DND-41 (cell line): ENCODE data around the gene CAB39L.

Source experiments
- ATAC-seq: fragments of 200-7000 bp; cut with Tn5 transposase; 3 replicates; pipeline ENCODE4 v1.9.1; 2021; ENCODE audit warnings: low read depth; ENCODE audit not compliant: insufficient read depth
- DNase-seq: peaks from one replicate; pipeline ENCODE4 v3.0.0-alpha.2; 2020
- H2AFZ ChIP-seq: 2 replicates; pipeline ENCODE4 v1.6.0; 2012; ENCODE audit warnings: low read depth, low read length
- H3K27ac ChIP-seq: 2 replicates; pipeline ENCODE4 v1.5.1; 2012; ENCODE audit warnings: low read length, inconsistent platforms
- H3K27me3 ChIP-seq: fragments of 200-600 bp; sonication (generic); 2 replicates; pipeline ENCODE4 v1.6.0; 2012; ENCODE audit warnings: low read length, mild to moderate bottlenecking, inconsistent platforms; ENCODE audit not compliant: insufficient read depth, poor library complexity
- H3K36me3 ChIP-seq: 2 replicates; pipeline ENCODE4 v1.5.1; 2012; ENCODE audit warnings: low read length, inconsistent platforms; ENCODE audit not compliant: insufficient read depth
- H3K4me1 ChIP-seq: 2 replicates; pipeline ENCODE4 v1.5.1; 2012; ENCODE audit warnings: mild to moderate bottlenecking, low read length; ENCODE audit not compliant: insufficient read depth
- H3K4me2 ChIP-seq: 2 replicates; pipeline ENCODE4 v1.6.0; 2012; ENCODE audit warnings: mild to moderate bottlenecking, moderate library complexity, low read length, inconsistent platforms; ENCODE audit not compliant: insufficient read depth
- H3K4me3 ChIP-seq, 2 experiments: fragments of 200-600 bp in 1 of 2; shearing (Covaris generic) in 1 of 2; 2 replicates each; pipeline ENCODE4 v1.5.1; 2012 to 2016; ENCODE audit warnings: inconsistent platforms in 2 of 2, low read length in 2 of 2, mild to moderate bottlenecking in 2 of 2, low read depth in 1 of 2, moderate library complexity in 1 of 2
- H3K79me2 ChIP-seq: 2 replicates; pipeline ENCODE4 v1.6.0; 2012; ENCODE audit warnings: low read length, inconsistent platforms; ENCODE audit not compliant: insufficient read depth
- H3K9ac ChIP-seq: 2 replicates; pipeline ENCODE4 v1.6.0; 2012; ENCODE audit warnings: low read depth, mild to moderate bottlenecking, inconsistent platforms, low read length, moderate library complexity
- H3K9me3 ChIP-seq: 2 replicates; pipeline ENCODE4 v1.5.1; 2012; ENCODE audit warnings: low read length, moderate library complexity, mild to moderate bottlenecking, inconsistent platforms; ENCODE audit not compliant: insufficient read depth, severe bottlenecking
- H4K20me1 ChIP-seq: 2 replicates; pipeline ENCODE4 v1.6.0; 2012; ENCODE audit warnings: low read length; ENCODE audit not compliant: insufficient read depth
- EZH2 ChIP-seq: IDR thresholded peaks from 3 replicates; pipeline ENCODE4 v1.6.1; 2012; ENCODE audit warnings: borderline replicate concordance, low read depth, mild to moderate bottlenecking, moderate library complexity, low read length, inconsistent platforms; ENCODE audit not compliant: severe bottlenecking
- TF ChIP-seq, protein P1 (sequence below): IDR thresholded peaks from 2 replicates; pipeline ENCODE4 v1.5.1; 2012; ENCODE audit warnings: borderline replicate concordance, low read length, moderate library complexity, mild to moderate bottlenecking; ENCODE audit not compliant: poor library complexity, severe bottlenecking; ENCODE audit errors: extremely low read depth

The CAB39L gene

DNA sequence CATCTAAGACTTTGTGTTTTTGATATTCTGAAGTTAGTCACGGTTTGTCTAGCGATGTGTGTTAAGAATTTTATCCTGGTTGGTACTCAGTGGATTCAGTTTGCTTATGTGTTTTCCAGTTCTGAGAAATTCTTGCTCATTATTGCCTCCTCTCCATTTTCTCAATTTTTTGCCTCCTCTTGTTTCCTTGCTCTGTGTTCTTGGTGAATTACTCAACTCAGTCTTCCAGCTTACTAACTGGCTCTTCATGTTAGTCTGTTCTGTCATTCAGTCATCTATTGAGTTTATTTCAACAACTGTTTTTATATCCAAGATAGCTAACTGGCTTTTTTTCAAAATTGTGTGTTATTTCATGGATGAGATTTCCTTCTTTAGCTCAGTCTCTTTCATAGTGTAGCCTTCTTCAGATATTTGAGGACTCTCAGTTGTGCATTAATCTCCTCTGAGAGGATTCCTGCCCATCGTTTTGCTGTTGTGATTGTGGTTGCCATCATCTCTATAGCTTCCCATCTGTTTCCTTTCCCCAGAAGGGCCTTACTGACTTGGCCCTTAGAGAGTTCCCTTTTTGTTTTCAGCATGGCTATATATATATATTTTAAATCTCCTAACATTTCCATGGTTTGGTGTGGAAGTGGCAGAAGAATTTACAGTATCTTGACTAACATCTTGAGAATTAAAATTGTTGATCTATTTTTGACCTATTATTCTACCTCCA, 6.4 kb upstream of the CAB39L start:
- Histone ChIP-seq H4K20me1 (no peaks in the 10 kb centered on the region), H3K36me3 (no peaks in the 10 kb centered on the region), H3K9me3 (no peaks in the 10 kb centered on the region), H3K4me2 (no peak overlapping the region), H3K27ac (no peak overlapping the region), H2AFZ (no peak overlapping the region), H3K79me2 (peaks cover 36% of the 10 kb centered on the region), H3K4me3 (no peak overlapping the region), H3K9ac (no peak overlapping the region), H3K27me3 (no peaks in the 10 kb centered on the region), H3K4me1 (peaks cover 48% of the 10 kb centered on the region)
- no peak for ATAC-seq
- no peak for DNase-seq
- TF ChIP-seq, protein P1, sequence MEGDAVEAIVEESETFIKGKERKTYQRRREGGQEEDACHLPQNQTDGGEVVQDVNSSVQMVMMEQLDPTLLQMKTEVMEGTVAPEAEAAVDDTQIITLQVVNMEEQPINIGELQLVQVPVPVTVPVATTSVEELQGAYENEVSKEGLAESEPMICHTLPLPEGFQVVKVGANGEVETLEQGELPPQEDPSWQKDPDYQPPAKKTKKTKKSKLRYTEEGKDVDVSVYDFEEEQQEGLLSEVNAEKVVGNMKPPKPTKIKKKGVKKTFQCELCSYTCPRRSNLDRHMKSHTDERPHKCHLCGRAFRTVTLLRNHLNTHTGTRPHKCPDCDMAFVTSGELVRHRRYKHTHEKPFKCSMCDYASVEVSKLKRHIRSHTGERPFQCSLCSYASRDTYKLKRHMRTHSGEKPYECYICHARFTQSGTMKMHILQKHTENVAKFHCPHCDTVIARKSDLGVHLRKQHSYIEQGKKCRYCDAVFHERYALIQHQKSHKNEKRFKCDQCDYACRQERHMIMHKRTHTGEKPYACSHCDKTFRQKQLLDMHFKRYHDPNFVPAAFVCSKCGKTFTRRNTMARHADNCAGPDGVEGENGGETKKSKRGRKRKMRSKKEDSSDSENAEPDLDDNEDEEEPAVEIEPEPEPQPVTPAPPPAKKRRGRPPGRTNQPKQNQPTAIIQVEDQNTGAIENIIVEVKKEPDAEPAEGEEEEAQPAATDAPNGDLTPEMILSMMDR = no peak
- TF ChIP-seq EZH2 = no peak

- H2AFZ ChIP-seq = no peak overlapping the region
- DNase-seq = no peak
- ATAC-seq = no peak
- H3K27me3 ChIP-seq = no peaks in the 10 kb centered on the region
- no peak overlapping the region for H3K9ac ChIP-seq
- no peak overlapping the region for H3K4me3 ChIP-seq
- no peaks in the 10 kb centered on the region for H3K36me3 ChIP-seq
- H3K79me2 ChIP-seq = peaks cover 44% of the 10 kb centered on the region
- H3K4me2 ChIP-seq = no peak overlapping the region
- no peaks in the 10 kb centered on the region for H3K9me3 ChIP-seq
- peaks cover 38% of the 10 kb centered on the region for H3K4me1 ChIP-seq
- H4K20me1 ChIP-seq = no peaks in the 10 kb centered on the region
- TF ChIP-seq, protein P1 = no peak
- no peak for TF ChIP-seq EZH2
- H3K27ac ChIP-seq = no peak overlapping the region
Measured at GRCh38 chr13:49448753-49449152, 4.9 kb upstream of the CAB39L start.

- no peak overlapping the region for H3K27ac ChIP-seq
- peaks cover 49% of the 10 kb centered on the region for H3K79me2 ChIP-seq
Measured at GRCh38 chr13:49446473-49446872, 2.6 kb upstream of the CAB39L start.

More at GRCh38 chr13:49446473-49446872, 2.6 kb upstream of the CAB39L start:
- Histone ChIP-seq H2AFZ (no peak overlapping the region), H3K9ac (no peak overlapping the region), H3K4me3 (peak overlapping the region in 1 of 2 experiments; percentile 14; a peak in 1 of 4 replicates), H3K27me3 (no peaks in the 10 kb centered on the region), H3K4me2 (peak overlapping the region; percentile 79; the same call in 1 of the 2 replicates), H3K4me1 (peaks cover 45% of the 10 kb centered on the region), H3K9me3 (no peaks in the 10 kb centered on the region), H4K20me1 (no peaks in the 10 kb centered on the region), H3K36me3 (no peaks in the 10 kb centered on the region)
- DNase-seq = no peak
- TF ChIP-seq, protein P1 = no peak
- TF ChIP-seq EZH2 = no peak
- ATAC-seq = no peak
